Middle frontal gyrus (tissue), 1 donor: ENCODE data around the gene FAM81B.

ENCODE experiments used
- DNase-seq: peaks from one replicate; pipeline ENCODE4 v3.0.0-alpha.2; 2015; ENCODE audit warnings: low spot score; ENCODE audit errors: extremely low spot score

FAM81B gene

GRCh38 chr5:95398989-95399388, 7.8 kb downstream of the FAM81B start:
- DNase-seq = no peak

DNA sequence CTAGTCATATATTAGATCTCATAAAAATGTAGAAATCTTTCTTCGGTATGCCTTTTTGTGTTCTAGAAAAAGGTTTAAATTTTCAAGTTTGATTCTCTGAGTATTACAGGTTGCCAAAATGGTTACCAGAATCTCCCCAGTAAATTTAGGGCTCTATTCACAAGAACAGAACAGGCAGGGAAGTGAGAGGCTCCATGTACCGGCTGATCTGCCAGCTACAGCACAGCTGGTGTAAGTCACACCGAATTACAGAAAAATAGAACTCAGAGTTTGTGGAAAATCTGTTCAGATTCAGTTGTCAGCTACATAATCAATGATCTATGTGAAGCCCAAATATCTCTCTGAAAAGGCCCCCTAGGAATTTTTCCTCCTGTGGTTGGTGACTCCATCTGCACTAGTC, 10.5 kb downstream of the FAM81B start:
- DNase-seq = peak; percentile 48

GRCh38 chr5:95403996-95404395, 12.8 kb downstream of the FAM81B start:
- DNase-seq = no peak

DNA sequence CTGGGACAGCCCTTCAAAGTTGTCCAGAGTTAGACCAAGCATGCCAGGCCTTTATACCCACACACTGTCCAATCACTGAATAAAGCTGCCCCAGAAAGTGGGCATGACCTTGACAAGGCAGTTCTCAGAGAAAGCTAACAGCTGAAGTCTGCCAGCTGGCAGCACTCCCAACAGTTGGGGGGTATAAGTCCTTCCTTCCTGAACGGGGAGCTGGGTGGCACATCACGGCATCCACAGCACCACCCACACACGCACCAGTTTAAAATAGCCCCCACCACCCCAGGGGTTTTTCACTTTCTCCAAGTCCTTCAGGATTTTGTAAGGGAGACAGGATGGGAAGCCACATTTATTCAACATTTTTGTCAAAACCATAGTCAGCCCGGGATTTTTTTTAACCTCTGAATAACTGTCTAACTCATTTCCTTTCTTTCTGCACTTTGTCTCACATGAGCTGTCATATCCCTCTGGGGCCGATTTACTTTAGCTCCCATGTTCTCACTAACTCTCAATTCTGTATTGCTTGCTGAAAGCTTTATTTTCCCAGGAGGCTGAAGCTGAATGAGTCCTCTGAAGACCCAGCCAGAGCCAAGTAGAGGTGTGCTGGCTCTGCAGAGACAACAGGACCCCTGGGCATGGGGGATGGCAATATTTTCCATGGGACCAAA, 15.4 kb downstream of the FAM81B start:
- no peak for DNase-seq

DNA sequence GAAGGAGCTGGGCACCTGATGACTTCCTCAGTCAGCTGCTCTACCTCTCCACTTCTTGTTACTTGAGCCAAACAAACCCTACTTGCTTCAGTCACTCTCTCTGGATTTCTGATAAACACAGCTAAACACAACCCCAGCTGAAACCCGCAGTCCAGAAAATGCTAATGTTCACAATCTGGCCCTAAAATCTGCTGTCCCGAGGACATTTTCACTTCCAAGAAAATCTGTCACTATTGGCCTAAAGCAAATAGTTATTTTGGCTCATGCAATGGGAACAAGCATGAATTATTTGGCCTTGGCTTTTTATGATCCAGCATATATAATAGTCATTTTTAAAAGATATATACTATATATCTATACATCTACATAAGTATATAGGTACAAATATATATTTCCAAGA, 19.1 kb downstream of the FAM81B start:
- no peak for DNase-seq

DNA sequence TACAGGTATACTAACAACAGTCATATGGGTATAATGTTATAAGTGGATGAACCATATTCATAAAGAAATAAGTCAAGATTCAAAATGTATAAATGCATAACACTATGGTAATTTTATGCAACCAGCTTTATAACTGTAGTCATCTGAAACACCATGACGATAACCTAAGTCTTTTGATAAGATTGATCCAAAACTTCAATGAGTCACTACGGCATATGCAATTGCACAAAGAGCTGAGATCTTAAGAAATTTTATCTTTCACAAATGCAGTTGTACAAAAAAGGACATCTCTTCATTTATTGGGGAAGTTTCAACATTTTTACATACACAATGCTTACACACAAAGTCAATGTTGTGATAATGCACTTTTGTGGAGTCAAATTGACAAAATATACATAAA, 20.3 kb downstream of the FAM81B start:
- DNase-seq = no peak

GRCh38 chr5:95414451-95414850, 23.3 kb downstream of the FAM81B start:
- DNase-seq = no peak

DNA sequence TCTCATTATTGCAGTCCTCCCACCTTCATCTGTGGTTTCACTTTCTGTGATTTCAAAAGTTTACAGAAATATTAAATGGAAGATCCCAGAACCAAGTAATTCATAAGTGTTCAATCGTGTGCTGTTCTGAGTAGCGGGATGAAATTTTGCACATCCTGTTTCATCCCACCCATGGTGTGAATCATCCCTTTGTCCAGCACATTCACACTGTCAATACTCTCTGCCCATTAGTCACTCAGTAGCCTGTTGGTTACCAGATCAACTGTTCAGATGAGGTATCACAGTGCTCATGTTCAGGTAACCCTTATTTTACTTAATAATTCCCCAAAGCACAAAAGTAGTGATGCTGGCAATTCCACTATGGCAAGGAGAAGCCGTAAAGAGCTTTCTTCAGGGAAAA, 26.8 kb downstream of the FAM81B start:
- no peak for DNase-seq

GRCh38 chr5:95422838-95423237, 31.7 kb downstream of the FAM81B start:
- no peak for DNase-seq

- DNase-seq = no peak
These were observed 32.9 kb downstream of the FAM81B start for GRCh38 chr5:95424016-95424415.

GRCh38 chr5:95424526-95424925, 33.4 kb downstream of the FAM81B start:
- no peak for DNase-seq

GRCh38 chr5:95426227-95426626, 35.1 kb downstream of the FAM81B start:
- no peak for DNase-seq

GRCh38 chr5:95432779-95433178, 41.6 kb downstream of the FAM81B start:
- no peak for DNase-seq

- no peak for DNase-seq
These were observed 48.8 kb downstream of the FAM81B start for GRCh38 chr5:95439801-95440493.

GRCh38 chr5:95440825-95441224, 49.7 kb downstream of the FAM81B start:
- no peak for DNase-seq

DNA sequence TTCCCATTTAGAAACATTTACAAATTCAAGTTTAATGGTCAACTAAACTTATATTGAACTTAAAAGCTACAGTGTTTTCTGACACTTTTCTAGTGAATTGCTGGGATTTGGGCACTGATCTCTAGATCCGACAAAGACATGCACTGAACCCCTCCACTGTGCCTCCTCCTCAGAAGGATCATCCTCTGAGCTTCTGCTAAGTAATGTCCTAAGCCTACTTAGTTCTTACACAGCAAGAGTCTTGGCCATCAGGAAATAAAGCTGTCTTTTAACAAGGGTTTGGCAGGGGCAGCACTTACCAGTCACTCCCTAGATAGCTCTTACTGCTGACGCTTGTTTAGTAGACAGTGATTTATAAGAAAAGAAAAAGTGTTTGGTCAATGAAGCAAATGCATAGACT, 50.5 kb downstream of the FAM81B start:
- DNase-seq = no peak

- DNase-seq = no peak
These were observed 54.3 kb downstream of the FAM81B start for GRCh38 chr5:95445442-95445841.

DNA sequence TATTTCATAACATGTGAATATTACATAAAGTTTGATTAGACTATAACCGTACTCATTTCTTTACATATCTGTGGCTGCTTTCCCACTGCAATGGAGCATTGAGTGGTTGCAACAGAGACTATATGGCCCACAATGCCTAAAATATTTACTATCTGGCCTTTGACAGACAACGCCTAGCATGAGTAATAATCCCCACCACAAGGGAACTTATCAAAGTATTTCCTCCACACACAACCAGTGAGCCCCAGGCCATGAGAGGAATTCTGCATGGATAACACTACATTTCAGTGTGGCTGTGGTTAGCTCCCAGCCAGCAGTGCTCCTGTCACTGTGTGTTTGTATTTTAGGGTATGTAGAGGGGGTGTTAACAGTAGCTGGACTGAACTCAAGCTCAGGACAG, 54.8 kb downstream of the FAM81B start:
- no peak for DNase-seq

- DNase-seq = no peak
These were observed 55.5 kb downstream of the FAM81B start for GRCh38 chr5:95446560-95447221.

DNA sequence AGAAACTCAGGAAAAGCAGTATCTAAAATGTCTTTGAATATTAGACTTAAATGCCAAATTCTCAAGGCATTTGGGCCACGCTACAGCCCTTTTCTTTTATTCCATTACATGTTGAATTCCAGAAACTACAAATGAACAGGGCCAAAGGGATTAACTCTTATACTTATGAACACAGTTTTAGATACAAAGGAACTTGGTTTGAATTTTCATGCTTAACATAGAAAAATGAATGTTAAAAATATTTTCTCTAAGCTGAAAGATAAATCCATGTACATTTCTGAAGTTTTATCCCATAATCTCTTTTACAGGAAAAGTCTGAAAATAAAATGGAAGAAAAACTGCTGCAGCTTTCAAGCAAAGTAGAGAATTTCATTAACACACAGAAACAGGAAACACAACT, 56.8 kb downstream of the FAM81B start:
- DNase-seq = no peak

GRCh38 chr5:95448789-95449188, 57.6 kb downstream of the FAM81B start:
- no peak for DNase-seq

DNA sequence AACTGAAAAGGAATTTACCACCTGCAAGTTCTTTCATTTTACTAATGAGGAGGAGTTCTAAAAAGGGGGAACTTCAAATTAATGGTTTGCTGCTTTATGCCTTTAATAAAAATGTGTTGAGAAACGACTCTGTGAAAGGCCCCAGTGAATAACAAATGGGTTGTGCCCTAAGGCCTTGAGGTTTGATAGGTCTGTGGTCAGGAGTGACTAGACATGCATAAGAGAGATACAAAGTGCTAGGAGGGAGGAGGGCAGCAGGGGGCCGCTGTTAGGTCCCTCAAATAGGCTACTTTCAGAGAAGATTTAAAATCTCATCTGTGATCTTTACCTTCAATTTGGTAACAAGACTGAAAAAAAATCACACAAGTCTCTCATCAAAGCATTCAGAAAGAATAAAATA, 58.3 kb downstream of the FAM81B start:
- no peak for DNase-seq

DNA sequence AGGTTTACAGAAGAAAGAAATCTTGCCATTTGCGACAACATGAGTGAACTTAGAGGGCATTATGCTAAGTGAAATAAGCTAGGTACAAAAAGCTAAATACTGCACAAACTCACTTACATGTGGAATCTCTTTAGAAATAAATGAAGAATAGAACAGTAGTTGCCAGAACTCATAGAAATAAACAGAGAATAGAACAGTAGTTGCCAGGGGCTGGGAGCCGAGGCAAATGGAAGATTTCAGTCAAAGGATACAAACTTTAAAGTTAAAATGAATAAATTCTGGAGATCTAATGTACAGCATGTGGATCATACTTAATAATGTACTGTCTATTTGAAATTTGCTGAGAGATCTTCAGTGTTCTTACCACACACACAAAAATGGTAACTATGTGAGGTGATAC, 63.4 kb downstream of the FAM81B start:
- no peak for DNase-seq
